Measurements from ENCODE around the gene RTN4R.
A peak's percentile ranks its signal among the peaks of the same experiment; 100 is the strongest.
"Not testable (repeated sequence)": the region's sequence is repeated elsewhere in the genome, so short reads cannot be mapped to it uniquely, and the experiment has no call there.

The RTN4R gene

DNA sequence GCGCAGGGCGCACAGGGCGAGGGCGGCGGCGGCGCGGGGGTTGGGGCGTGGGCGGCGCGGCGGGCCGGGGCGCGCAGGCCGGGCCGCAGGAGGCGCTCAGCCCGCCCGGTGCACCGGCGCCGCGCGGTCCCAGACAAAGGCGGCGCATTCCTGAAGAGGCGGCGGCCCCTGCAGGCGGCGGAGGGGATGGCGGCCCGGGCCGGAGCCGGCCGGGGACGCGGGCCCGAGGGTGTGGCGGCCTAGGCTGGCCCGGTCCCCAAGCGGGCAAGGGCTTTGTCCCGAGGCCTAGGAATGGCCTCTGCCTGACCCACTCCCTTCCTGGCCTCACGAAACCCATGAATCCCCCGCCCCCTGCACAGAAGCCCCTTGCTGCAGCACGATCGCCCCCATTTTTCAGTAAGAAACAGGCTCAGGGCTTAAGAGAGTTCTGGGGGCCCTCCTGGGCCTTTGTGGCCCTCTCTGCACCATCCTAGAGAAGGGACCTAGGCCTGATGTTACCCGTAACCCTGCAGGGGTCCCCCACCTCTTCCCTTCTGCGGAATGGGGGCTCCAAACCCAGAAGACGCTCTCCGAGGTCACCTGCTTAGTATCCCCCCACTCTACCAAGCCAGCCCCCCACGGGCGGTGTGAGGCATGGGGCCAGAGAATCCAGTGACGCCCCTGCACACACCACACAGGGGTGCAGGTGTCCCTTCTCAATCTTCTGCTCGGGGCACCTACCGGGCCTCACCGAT, at the start of gene RTN4R:
TSS of gene RTN4R (minus strand) at position 40 of the 734 bp plus-strand sequence. CDS start 226 bp downstream, outside the sequence.
- Histone ChIP-seq H3K36me3 (ENCODE audit: control insufficient read depth, insufficient read depth, low read length, severe bottlenecking) (no peaks in the 10 kb centered on the region), H3K9me3 (ENCODE audit: control insufficient read depth, low read length) (no peaks in the 10 kb centered on the region), H3K9ac (ENCODE audit: low read length) (no peak within 1 kb of the TSS), H3K4me3 (ENCODE audit: low read length) (no peak within 1 kb of the TSS), H3K4me1 (ENCODE audit: control insufficient read depth, insufficient read depth, low read length) (no peaks in the 10 kb centered on the region), H3K27me3 (replicated peaks; ENCODE audit: control insufficient read depth, insufficient read depth, low read length) (peaks cover 9% of the 10 kb centered on the region)
- DNase-seq (ENCODE audit: low read depth): peak; percentile 86

DNA sequence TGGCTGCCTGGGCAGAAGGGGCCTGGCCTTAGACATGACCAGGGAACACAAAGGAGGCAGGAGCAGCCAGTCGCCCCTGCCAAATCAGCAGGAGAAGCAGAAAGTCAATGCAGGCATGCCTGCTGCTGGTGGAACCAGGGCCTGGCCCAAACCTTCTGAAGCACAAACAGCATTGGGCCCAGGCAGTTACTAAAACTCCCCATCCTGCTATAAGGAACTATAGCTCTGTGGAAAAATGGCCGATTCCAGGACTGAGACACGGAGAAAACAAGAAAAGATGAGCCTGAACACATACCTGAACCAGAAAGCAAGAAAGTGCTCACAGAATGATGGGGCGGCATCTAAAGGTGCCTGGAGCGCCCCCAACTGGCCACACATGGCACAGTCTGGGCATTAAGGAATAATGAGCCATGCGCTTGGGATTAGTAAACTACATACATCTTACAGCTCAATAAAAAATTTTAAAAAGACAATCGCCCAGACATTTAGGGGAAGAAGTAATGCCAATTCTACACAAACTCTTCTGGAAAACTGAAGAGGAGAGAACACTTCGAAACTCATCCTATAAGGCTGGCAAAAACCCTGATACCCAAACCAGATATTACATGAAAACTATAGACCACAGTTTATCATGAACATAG, 49.4 kb upstream of the RTN4R start:
- H3K4me1 ChIP-seq (ENCODE audit: control insufficient read depth, insufficient read depth, low read length): peaks cover 21% of the 10 kb centered on the region
- H3K9me3 ChIP-seq (ENCODE audit: control insufficient read depth, low read length); H3K4me3 ChIP-seq (ENCODE audit: low read length); H3K27me3 ChIP-seq (replicated peaks; ENCODE audit: control insufficient read depth, insufficient read depth, low read length); H3K9ac ChIP-seq (ENCODE audit: low read length); H3K36me3 ChIP-seq (ENCODE audit: control insufficient read depth, insufficient read depth, low read length, severe bottlenecking): not testable (repeated sequence)
- DNase-seq (ENCODE audit: low read depth): peak; percentile 32

DNA sequence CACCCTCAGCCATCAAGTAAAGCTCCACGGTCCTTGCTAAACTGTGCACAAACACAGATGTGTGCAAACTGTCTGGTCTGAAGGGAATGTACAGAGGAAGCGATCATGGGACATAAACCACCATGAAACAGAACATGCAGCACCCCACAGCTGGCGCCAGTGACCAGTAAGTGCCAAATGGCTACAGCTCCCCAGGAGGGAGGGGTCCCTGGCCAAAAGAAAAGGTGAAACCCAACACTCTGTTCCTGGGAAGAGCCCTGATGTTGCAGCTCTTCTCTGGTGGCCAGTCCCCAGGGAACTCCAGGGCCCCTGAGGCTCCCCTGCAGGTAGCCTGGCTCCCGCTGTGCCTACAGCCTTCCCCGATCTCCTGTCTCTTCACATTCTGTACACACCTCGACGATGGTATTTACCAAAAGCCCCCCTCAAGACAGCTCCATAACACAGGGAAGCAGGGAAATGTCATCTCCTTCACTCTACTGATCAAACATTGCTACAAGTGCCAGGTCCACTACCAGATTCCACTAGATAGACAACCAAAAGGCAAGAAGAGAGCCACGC, 48.8 kb upstream of the RTN4R start:
- Histone ChIP-seq H3K36me3 (ENCODE audit: control insufficient read depth, insufficient read depth, low read length, severe bottlenecking) (no peaks in the 10 kb centered on the region), H3K9ac (ENCODE audit: low read length) (no peak overlapping the region), H3K4me1 (ENCODE audit: control insufficient read depth, insufficient read depth, low read length) (peaks cover 21% of the 10 kb centered on the region), H3K27me3 (replicated peaks; ENCODE audit: control insufficient read depth, insufficient read depth, low read length) (no peaks in the 10 kb centered on the region), H3K4me3 (ENCODE audit: low read length) (no peak overlapping the region), H3K9me3 (ENCODE audit: control insufficient read depth, low read length) (no peaks in the 10 kb centered on the region)
- DNase-seq (ENCODE audit: low read depth): no peak

DNA sequence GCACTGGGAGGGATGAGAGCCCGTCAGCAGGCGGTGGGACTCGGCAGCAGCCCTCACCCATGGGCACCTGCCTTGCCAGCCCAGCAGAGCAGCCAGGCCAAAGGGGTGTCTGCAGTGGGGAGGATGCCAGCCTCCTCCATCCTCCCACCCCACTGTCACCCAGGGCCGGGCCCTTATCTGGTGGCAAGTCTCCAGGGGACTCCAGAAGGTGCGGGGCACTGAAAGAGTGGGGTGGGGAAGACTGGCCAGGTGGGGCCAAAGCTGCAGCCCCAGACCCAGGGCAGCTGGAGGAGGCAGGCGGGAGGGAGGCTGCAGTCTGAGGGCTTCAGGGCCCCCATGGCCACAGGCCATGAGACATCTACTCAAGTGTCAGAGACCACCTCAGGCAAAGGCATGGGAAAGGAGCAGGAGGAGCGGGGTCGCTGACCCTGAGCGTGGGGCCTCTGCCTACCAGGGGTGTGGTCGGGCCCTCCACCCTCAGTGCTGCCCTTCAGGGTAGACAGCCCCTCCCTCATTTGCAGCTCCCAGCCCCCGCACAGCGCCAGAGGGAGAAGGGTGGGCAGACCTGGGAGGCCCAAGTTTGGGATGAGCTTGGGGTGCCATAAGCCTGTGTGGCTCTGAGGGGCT, 48.2 kb upstream of the RTN4R start:
- Histone ChIP-seq H3K9ac (ENCODE audit: low read length) (no peak overlapping the region), H3K9me3 (ENCODE audit: control insufficient read depth, low read length) (no peaks in the 10 kb centered on the region), H3K36me3 (ENCODE audit: control insufficient read depth, insufficient read depth, low read length, severe bottlenecking) (no peaks in the 10 kb centered on the region), H3K27me3 (replicated peaks; ENCODE audit: control insufficient read depth, insufficient read depth, low read length) (no peaks in the 10 kb centered on the region), H3K4me1 (ENCODE audit: control insufficient read depth, insufficient read depth, low read length) (peaks cover 21% of the 10 kb centered on the region), H3K4me3 (ENCODE audit: low read length) (no peak overlapping the region)
- no peak for DNase-seq (ENCODE audit: low read depth)

DNA sequence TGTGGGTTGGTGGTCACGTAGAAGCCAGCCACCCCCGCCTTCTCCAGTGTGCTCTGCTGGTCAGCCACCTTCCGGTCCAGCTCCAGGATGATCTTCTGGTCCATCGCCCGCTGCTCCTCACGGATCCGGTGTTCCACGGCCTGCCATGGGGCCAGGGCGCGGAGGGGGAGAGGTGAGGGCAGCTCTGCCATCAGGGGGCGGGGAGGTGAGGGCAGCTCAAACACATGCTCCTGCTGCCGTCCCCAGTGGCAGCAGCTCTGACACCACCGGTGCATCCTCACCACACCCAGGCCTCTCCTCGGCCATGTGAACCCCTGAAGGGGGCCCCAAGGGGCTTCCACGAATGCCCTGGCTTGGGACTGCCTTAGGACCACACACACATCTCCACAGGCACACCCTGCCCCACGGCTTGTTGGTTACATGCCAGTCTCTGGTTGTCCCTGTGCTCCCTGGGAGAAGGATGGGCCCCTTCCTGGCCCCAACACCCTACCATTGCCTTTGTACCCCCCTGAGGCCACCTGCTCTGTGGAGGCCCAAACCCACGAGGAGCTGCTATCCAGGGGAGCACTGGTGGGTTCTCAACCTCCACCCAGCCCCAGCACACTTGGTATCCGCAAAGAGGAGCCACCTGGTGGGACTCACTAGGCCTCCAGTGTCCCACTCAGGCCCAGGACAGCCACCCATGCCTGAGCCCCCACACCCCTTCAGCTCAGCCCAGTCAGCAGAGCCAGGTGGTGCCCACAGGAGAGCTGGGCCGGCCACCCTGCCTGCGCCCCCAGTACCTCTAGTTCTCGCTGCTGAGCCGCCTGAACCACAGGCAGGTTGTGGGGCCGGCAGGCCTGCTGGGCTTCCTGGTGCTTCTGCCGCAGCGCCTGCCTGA, 47.5 kb upstream of the RTN4R start:
- no peak for DNase-seq (ENCODE audit: low read depth)

DNA sequence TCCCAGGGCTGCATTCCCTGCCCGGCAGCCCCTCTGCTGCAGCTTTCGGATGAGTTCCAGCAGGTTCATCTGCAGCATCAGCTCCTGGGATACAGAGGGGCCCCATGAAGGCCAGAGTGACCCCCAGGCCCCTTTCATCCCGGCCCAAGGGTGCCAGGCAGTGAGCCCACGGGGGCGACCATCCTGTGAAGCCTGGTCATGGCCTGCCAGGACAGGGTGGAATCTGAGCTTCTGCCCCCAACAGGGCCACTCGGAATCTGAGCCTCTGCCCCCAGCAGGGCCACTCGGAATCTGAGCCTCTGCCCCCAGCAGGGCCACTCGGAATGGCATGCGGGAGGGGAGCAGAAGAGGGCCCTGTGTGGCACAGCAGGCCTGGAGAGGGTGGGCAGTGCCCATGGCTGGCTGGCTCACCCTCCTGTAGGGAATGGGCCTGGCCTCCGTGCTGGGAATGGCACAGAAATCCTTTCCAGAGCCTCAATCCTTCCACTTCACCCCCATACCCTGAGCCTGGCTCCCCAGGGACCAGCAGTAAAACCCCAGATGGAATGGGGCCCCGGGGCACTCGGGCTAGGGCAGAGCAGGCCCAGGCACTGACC, 46.7 kb upstream of the RTN4R start:
- H3K4me1 ChIP-seq (ENCODE audit: control insufficient read depth, insufficient read depth, low read length): peaks cover 14% of the 10 kb centered on the region
- not testable (repeated sequence) for H3K36me3 ChIP-seq (ENCODE audit: control insufficient read depth, insufficient read depth, low read length, severe bottlenecking); H3K27me3 ChIP-seq (replicated peaks; ENCODE audit: control insufficient read depth, insufficient read depth, low read length); DNase-seq (ENCODE audit: low read depth); H3K9me3 ChIP-seq (ENCODE audit: control insufficient read depth, low read length); H3K4me3 ChIP-seq (ENCODE audit: low read length); H3K9ac ChIP-seq (ENCODE audit: low read length)

More for the DNA sequence above, 47.5 kb upstream of the RTN4R start:
- no peaks in the 10 kb centered on the region for H3K9me3 ChIP-seq (ENCODE audit: control insufficient read depth, low read length)
- H3K9ac ChIP-seq (ENCODE audit: low read length): no peak overlapping the region
- H3K27me3 ChIP-seq (replicated peaks; ENCODE audit: control insufficient read depth, insufficient read depth, low read length): no peaks in the 10 kb centered on the region
- H3K36me3 ChIP-seq (ENCODE audit: control insufficient read depth, insufficient read depth, low read length, severe bottlenecking): no peaks in the 10 kb centered on the region
- no peak overlapping the region for H3K4me3 ChIP-seq (ENCODE audit: low read length)
- H3K4me1 ChIP-seq (ENCODE audit: control insufficient read depth, insufficient read depth, low read length): peaks cover 14% of the 10 kb centered on the region

DNA sequence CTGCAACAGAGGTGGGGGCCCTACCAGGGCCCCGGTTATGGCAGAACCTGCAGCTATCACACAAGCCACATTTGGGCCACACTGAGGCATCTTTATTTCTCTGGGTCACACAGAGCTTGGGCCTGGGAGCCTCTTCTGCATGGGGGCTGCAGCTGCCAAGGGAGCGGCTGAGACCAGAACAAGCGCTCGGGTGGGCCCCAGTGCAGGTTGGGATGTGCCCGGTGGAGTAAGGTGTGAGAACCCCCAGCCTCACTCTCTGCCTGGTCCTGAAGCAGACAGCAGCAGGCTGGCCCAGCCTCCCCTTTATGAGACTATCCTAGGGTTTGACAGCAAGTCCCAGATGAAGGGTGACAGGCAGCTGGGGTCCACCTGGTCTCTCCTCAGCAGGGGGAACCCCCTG, 46.1 kb upstream of the RTN4R start:
- not testable (repeated sequence) for H3K27me3 ChIP-seq (replicated peaks; ENCODE audit: control insufficient read depth, insufficient read depth, low read length); H3K4me3 ChIP-seq (ENCODE audit: low read length)

DNA sequence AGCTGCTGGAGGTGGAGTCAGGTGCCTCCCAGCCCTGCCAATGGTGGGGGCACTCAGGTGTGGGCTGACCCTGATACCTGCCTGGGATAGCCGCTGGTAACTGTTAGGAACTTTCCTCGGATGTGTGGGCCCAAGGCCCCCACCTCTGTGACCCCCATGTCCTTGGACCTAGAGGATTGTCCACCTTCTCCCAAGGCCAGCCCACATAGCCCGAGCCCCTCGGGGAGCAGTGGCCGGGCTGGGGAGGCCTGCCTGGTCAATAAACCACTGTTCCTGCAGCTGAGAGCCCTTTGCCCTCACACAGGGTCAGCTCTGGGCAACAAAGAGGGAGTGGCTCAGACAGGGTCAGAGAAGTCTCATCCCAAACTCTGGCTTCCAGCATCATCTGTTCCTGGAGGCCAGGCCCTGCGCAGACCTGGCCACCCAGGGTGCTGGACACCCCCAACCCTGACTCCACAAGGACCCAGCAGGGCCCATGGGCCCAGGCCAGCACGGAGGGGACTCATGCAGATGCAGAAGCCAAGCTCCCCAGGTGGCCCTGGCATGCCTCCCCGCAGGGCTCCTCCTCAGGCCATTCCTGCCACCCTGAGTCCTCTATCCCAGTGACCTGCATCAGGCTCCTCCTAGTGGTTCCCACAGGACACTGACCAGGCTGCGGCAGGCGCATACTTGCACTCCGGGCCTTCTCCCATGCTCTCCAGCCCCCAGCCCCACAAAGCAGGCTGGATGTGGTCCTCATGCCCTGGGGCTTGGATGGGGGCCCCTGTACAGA, 45.4 kb upstream of the RTN4R start:
- not testable (repeated sequence) for DNase-seq (ENCODE audit: low read depth); H3K4me3 ChIP-seq (ENCODE audit: low read length); H3K36me3 ChIP-seq (ENCODE audit: control insufficient read depth, insufficient read depth, low read length, severe bottlenecking); H3K4me1 ChIP-seq (ENCODE audit: control insufficient read depth, insufficient read depth, low read length); H3K9me3 ChIP-seq (ENCODE audit: control insufficient read depth, low read length); H3K9ac ChIP-seq (ENCODE audit: low read length); H3K27me3 ChIP-seq (replicated peaks; ENCODE audit: control insufficient read depth, insufficient read depth, low read length)

More for the DNA sequence above, 46.1 kb upstream of the RTN4R start:
- H3K4me1 ChIP-seq (ENCODE audit: control insufficient read depth, insufficient read depth, low read length): peaks cover 13% of the 10 kb centered on the region
- H3K36me3 ChIP-seq (ENCODE audit: control insufficient read depth, insufficient read depth, low read length, severe bottlenecking); H3K9me3 ChIP-seq (ENCODE audit: control insufficient read depth, low read length); DNase-seq (ENCODE audit: low read depth); H3K9ac ChIP-seq (ENCODE audit: low read length): not testable (repeated sequence)

DNA sequence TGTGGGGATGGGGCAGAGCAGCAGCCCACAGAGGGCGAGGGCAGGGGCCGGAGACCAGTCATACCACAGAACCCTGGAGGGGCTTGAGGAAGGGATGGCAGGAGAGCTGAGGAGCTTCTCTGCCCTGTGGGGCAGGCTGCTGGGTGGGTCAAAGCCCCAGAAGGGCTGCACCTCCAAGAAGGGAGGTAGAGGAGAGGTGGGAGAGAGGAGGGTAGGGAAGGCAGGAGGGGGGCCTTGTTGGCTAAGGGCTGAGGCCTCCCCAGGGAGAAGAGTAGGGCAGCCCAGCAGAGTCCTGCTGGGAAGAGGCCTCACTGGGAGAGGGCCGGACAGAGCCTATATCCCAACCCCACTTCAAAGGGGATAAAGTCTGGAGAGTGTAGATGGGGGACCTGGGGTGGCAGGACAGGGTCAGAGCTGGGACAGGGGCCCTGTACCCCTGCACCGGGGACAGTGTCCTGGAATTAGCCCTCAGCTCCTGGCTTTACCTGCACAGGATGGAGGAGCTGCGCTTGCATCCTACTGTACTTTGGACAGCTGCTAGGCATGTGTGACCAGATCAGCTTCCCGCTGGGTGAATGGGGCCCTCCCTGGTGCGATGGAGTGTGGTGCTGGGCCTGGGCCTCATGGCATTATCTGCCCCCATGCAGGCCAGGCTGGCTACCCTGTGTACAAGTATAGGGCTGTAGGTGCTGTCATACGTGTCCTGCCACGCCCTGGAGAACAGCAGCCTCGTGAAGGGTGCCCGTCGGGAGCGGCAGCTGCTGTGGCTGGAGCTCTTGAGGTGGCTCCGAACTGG, 44.5 kb upstream of the RTN4R start:
- H3K9me3 ChIP-seq (ENCODE audit: control insufficient read depth, low read length): no peaks in the 10 kb centered on the region
- DNase-seq (ENCODE audit: low read depth): no peak

More for the DNA sequence above, 44.5 kb upstream of the RTN4R start:
- H3K9ac ChIP-seq (ENCODE audit: low read length): no peak overlapping the region
- no peaks in the 10 kb centered on the region for H3K27me3 ChIP-seq (replicated peaks; ENCODE audit: control insufficient read depth, insufficient read depth, low read length)
- no peaks in the 10 kb centered on the region for H3K4me1 ChIP-seq (ENCODE audit: control insufficient read depth, insufficient read depth, low read length)
- H3K4me3 ChIP-seq (ENCODE audit: low read length): no peak overlapping the region
- H3K36me3 ChIP-seq (ENCODE audit: control insufficient read depth, insufficient read depth, low read length, severe bottlenecking): no peaks in the 10 kb centered on the region

All from adipocyte (in vitro differentiated cells).